ENCODE measurements around the gene ACAD9.

DNA sequence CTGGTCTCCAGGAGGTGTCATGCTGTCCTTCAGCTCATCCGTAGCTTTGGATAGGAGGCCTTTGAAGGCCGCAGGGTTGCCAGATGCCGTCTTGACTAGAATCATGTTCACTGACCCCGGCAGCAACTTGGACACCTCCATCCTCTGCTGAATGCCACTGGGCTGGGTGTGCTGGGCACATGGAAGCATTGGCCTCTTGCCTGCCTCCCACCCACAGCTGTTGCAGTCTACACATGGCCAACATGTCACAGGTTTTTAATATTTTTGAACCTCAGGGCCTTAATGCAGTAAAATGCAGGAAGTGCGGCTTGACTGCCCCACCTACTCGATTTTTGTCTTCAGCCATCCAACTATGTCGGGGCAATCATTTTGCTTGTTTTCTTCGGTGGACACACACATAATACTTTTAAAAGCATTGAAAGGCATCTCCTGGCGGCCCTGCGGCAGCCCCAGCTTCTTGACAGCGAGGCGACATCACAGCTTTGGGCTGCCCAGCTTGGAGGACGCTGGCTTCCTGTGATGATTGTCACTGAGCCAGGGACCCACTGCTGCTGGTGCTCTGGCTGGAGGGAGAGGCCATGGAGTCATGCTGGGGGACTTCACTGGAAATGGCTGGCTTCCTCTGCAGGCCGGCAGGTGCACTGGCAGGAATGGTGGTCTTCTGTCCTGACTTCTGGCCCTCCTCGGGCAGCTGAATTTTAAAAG, 31.6 kb upstream of the ACAD9 start:
- TF ChIP-seq, protein P1, sequence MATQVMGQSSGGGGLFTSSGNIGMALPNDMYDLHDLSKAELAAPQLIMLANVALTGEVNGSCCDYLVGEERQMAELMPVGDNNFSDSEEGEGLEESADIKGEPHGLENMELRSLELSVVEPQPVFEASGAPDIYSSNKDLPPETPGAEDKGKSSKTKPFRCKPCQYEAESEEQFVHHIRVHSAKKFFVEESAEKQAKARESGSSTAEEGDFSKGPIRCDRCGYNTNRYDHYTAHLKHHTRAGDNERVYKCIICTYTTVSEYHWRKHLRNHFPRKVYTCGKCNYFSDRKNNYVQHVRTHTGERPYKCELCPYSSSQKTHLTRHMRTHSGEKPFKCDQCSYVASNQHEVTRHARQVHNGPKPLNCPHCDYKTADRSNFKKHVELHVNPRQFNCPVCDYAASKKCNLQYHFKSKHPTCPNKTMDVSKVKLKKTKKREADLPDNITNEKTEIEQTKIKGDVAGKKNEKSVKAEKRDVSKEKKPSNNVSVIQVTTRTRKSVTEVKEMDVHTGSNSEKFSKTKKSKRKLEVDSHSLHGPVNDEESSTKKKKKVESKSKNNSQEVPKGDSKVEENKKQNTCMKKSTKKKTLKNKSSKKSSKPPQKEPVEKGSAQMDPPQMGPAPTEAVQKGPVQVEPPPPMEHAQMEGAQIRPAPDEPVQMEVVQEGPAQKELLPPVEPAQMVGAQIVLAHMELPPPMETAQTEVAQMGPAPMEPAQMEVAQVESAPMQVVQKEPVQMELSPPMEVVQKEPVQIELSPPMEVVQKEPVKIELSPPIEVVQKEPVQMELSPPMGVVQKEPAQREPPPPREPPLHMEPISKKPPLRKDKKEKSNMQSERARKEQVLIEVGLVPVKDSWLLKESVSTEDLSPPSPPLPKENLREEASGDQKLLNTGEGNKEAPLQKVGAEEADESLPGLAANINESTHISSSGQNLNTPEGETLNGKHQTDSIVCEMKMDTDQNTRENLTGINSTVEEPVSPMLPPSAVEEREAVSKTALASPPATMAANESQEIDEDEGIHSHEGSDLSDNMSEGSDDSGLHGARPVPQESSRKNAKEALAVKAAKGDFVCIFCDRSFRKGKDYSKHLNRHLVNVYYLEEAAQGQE (IDR thresholded peaks at IDR 0.05; ENCODE audit: low read depth, low read length): no peak
- TF ChIP-seq NFYB (IDR thresholded peaks at IDR 0.05; ENCODE audit: insufficient read depth, low read depth, low read length) (no peak), ZNF274 (IDR thresholded peaks at IDR 0.05; ENCODE audit: insufficient read depth, insufficient read length) (no peak), CHD1 (IDR thresholded peaks at IDR 0.05; ENCODE audit: low read depth, low read length) (no peak), POLR2A (IDR thresholded peaks at IDR 0.05; ENCODE audit: low read depth, low read length) (no peak), TAF1 (IDR thresholded peaks at IDR 0.05; ENCODE audit: borderline replicate concordance, low read depth, low read length) (no peak), SMC3 (IDR thresholded peaks at IDR 0.05; ENCODE audit: borderline replicate concordance, low read length) (no peak)
- TF ChIP-seq, protein P2, sequence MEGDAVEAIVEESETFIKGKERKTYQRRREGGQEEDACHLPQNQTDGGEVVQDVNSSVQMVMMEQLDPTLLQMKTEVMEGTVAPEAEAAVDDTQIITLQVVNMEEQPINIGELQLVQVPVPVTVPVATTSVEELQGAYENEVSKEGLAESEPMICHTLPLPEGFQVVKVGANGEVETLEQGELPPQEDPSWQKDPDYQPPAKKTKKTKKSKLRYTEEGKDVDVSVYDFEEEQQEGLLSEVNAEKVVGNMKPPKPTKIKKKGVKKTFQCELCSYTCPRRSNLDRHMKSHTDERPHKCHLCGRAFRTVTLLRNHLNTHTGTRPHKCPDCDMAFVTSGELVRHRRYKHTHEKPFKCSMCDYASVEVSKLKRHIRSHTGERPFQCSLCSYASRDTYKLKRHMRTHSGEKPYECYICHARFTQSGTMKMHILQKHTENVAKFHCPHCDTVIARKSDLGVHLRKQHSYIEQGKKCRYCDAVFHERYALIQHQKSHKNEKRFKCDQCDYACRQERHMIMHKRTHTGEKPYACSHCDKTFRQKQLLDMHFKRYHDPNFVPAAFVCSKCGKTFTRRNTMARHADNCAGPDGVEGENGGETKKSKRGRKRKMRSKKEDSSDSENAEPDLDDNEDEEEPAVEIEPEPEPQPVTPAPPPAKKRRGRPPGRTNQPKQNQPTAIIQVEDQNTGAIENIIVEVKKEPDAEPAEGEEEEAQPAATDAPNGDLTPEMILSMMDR (IDR thresholded peaks at IDR 0.05 in 2 of 3, conservative IDR thresholded peaks at IDR 0.05 in 1 of 3; ENCODE audit: control insufficient read depth in 2 of 3, extremely low read depth in 1 of 3, insufficient read depth in 1 of 3, low read depth in 3 of 3, low read length in 3 of 3): no peak
- TF ChIP-seq, protein P3, sequence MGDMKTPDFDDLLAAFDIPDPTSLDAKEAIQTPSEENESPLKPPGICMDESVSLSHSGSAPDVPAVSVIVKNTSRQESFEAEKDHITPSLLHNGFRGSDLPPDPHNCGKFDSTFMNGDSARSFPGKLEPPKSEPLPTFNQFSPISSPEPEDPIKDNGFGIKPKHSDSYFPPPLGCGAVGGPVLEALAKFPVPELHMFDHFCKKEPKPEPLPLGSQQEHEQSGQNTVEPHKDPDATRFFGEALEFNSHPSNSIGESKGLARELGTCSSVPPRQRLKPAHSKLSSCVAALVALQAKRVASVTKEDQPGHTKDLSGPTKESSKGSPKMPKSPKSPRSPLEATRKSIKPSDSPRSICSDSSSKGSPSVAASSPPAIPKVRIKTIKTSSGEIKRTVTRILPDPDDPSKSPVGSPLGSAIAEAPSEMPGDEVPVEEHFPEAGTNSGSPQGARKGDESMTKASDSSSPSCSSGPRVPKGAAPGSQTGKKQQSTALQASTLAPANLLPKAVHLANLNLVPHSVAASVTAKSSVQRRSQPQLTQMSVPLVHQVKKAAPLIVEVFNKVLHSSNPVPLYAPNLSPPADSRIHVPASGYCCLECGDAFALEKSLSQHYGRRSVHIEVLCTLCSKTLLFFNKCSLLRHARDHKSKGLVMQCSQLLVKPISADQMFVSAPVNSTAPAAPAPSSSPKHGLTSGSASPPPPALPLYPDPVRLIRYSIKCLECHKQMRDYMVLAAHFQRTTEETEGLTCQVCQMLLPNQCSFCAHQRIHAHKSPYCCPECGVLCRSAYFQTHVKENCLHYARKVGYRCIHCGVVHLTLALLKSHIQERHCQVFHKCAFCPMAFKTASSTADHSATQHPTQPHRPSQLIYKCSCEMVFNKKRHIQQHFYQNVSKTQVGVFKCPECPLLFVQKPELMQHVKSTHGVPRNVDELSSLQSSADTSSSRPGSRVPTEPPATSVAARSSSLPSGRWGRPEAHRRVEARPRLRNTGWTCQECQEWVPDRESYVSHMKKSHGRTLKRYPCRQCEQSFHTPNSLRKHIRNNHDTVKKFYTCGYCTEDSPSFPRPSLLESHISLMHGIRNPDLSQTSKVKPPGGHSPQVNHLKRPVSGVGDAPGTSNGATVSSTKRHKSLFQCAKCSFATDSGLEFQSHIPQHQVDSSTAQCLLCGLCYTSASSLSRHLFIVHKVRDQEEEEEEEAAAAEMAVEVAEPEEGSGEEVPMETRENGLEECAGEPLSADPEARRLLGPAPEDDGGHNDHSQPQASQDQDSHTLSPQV (IDR thresholded peaks at IDR 0.05): no peak

Measured in GM12878 (cell line).